GM18520 (cell line): Measurements from ENCODE around the gene NXPH2.
"Not testable (repeated sequence)": the region's sequence is repeated elsewhere in the genome, so short reads cannot be mapped to it uniquely, and the experiment has no call there.

ENCODE experiments used
- ATAC-seq: cut with Tn5 transposase; IDR thresholded peaks from one replicate; pipeline ENCODE4 v1.9.1; 2021; ENCODE audit not compliant: unreplicated experiment

The NXPH2 gene

DNA sequence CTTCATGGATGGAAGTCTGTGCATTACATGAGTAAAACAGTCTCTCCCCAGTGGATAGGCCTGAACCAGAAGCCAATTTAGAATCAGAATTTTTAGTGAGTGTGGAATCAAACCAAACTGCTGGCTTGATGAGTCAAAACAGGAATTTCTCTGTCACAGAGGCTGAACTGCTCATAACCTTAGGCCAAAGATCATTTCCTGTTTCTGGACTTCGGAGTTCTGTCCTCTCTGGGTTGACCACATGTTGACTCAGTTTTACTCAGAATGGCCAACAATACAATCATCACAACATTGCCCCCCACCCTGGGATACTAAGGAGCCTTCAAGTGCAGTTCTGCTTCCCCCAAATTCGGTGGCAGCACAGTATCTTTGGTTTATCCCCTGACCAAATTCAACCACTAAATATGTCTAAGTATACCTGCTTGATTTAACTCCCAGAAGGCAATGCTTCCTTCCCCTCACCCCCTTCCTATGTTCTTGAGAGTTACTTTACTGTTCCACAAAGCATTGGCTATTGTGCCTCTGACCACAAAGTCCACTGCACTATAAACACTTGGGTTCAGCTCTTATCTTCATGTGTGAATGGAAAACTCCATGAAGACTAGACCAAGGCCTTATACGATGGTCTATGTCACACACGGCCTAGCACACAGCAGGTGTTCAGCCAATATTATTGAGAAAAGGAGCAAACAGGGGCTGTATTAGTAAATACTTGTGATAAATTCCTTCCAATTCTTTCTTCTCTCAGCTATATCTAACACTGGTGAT, 67.8 kb downstream of the NXPH2 start:
- ATAC-seq: peak; percentile 96

- ATAC-seq: peak; percentile 22
These were observed 68.4 kb downstream of the NXPH2 start for GRCh38 chr2:138711812-138712211.

- no peak for ATAC-seq
These were observed 71.4 kb downstream of the NXPH2 start for GRCh38 chr2:138708682-138709241.

DNA sequence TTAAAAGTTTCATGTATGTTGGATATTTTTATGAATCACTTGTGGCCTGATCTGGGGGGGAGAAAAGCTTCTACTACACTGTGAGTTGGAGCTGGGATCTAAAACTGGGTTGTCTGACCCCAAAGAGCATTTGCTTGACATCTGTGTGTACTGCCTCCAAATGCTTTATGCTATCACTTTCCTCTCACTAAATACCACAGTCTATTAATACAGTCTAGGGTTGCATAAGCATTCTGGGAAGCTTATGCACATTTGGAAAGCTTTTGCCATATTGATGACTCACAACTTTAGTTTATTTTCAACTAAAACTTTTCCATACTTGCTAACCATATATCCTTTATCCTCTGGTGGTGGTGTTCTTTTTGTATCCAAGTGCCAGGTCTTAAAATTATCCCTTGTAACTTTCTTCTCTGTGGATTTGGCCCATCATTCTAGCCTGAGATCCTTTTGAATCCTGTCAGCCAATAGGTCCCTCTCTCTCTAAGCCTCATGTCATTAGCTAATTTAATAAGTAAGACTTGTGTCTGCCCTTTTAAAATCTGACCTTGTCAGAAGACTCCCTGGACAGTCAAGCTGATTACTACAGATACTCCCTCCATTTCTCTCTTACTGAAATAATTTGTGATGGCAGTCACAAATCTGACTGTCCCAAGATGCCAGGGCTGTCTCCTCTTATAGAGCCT, 72.7 kb downstream of the NXPH2 start:
- no peak for ATAC-seq

DNA sequence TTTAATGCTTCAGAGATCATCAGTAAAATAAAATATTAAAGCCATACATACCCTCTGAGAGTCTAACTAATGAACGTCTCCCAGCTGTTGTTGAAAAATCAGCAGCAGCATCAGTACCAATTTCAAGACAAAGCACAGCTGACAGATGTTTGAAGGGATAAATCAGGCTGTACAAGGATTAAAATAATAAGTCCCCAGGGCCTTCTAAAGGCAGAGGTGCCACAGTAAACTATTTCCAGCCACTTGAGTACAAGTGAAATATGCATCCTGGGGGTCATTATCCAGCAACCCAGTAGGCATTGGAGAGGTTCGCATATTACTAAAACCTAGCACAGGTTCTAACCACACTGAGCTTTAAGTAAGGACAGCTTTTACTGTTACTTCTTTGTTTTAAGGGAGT, 76.9 kb downstream of the NXPH2 start:
- no peak for ATAC-seq

GRCh38 chr2:138700716-138701115, 79.5 kb downstream of the NXPH2 start:
- no peak for ATAC-seq

GRCh38 chr2:138699421-138699820, 80.8 kb downstream of the NXPH2 start:
- no peak for ATAC-seq

- ATAC-seq: no peak
These were observed 81.8 kb downstream of the NXPH2 start for GRCh38 chr2:138698428-138698827.

DNA sequence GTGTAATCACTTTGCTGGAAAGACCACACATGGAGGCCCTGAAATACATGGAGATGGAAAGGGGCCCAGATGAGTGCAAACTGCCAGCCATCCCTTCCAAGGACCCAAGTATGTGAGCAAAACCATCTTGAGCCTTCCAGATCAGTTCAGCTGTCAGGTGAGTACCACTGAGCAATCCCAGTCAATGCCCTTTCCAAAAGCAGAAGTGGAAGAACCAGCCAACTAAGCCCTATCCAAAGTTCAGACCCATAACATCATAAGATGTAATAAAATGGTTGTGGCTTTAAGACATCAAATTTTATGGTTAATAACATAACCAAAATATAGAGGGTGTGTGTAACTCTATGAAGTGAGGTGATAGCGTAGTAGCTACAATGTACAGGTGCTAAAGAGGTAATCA, 88.5 kb downstream of the NXPH2 start:
- ATAC-seq: no peak

DNA sequence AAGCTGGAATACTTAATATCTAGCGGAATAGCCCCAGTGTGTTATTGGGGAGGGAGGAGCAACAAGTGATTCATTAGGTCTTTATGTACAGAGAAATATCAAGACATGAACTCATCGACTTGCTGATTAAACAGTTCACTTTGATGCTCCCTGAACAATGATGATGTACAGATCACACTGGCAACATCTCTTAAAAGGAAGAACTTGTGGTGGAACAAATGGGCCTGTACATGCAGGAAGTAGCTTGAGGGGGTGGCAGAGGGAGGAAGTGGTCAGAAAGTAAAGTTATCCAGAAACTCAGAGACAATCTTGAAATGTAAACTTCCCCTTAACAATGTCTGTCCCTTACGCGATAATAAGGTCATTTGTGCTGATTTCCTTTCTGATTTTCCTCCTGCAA, 90.5 kb downstream of the NXPH2 start:
- ATAC-seq: no peak

GRCh38 chr2:138682163-138682562, 98.0 kb downstream of the NXPH2 start:
- no peak for ATAC-seq

GRCh38 chr2:138677221-138677620, 103.0 kb downstream of the NXPH2 start:
- no peak for ATAC-seq

- ATAC-seq: no peak
These were observed 103.6 kb downstream of the NXPH2 start for GRCh38 chr2:138676619-138677021.

DNA sequence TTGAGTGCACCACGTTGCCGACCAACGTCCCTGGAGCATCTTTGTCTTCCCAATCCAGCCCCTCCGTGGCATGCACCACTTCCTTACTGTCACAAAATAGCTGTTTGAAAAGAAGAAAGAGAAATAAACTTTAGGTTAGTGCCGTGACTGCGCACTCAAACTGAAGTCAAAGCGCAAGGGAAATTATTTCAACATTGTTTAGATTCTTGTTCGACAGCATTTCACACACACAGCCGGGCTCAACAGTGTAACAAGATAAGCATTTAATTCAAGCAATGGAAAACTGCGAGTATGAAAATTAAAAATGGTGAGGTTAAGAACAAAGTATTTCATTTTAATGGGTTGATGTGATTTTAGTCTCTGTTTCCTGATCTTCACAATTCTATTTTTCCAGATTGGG, 108.6 kb downstream of the NXPH2 start:
- ATAC-seq: no peak

- no peak for ATAC-seq
These were observed 109.5 kb downstream of the NXPH2 start for GRCh38 chr2:138670734-138671133.

- no peak for ATAC-seq
These were observed 114.3 kb downstream of the NXPH2 start for GRCh38 chr2:138665937-138666336.

DNA sequence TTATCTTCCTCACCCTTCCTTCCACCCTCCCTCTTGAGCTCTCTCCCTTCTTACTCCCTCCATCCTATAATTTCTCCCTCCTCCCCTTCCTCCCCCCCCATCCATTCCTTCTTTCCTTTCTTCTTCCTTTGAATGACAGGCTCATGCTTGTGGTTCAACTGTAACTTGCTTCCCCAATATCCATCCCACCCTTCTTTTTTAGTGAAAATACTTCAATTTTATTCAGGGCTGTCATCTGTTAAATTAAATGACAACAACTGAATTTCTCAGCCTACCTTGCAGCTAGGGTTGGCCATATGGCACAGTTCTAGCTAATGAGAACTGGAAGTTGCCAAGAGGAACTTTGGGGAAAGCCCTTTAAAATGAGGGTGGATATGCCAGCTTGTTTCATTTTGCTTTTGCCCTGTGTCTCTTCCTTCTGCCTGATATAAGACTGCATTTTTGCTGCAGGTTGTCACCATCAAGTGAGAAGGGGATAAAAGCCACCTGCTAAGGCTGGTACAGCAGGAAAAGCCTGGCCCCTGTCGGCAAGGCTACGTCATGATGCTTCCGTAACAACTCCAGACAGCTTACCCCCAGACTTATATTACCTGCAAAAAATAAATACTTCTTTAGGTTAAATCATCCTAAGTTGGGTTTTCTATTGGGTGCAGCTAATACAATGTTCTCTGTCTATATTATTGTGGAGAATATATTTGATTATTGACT, 121.8 kb downstream of the NXPH2 start:
- no peak for ATAC-seq

DNA sequence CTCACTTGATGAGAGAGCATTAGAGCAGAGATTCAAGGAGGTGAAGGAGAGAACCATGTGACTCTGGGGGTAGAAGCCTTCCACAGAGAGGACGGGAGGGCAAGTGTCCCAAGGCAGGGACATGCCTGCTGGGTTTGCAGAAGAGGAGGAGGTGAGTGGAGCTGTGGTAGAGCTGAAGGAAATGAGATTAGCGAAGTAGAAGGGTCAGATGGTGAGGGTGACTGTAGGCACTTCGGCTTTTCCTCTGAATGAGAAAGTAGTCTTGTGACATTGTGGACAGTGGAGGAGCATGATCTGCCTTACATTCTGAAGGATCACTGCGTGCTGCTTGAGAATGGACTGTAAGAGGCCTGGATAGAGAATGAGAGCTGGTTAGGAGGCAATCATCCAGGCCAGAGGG, 126.0 kb downstream of the NXPH2 start:
- ATAC-seq: no peak

DNA sequence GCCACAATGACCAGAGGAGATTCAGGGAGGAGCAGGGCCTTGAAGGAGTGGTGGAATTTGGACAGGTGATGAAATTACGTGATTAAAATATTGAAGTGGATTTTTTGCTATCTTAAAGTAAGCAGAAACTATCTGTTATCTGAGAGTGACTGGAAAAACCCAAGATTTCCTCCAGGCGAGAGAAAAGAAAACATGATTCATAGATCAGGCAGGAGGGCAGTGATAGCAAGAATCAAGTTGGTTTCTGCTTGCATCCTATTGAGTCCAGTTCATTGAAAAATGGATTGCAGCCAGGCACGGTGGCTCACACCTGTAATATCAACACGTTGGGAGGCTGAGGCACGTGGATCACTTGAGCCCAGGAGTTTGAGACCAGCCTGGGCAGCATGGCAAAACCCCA, 127.8 kb downstream of the NXPH2 start:
- no peak for ATAC-seq

DNA sequence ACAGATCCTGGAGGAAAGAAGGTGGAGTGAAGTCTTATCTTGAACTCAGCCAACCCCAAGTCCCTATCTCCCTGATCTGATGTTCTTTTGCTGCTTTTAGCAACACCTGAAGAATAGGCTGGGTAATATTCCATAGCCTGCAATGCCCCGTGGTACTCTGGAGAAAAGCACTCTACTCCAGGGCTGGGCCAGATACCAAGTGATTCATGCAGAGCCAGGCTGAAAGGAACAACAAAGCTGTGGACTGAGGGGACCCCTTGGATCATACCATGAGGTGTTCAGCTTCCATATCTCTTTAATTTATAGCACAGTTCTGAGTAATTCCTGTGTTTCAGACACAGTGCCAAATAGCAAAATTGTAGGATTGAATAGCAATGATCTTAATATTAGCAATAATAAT, 130.6 kb downstream of the NXPH2 start:
- ATAC-seq: no peak

- no peak for ATAC-seq
These were observed 131.6 kb downstream of the NXPH2 start for GRCh38 chr2:138648606-138649005.

GRCh38 chr2:138644776-138645175, 135.4 kb downstream of the NXPH2 start:
- not testable (repeated sequence) for ATAC-seq
